CD4-positive, alpha-beta T cell (primary cell): ENCODE measurements around the gene BABAM2. TPM values are rescaled to one million over a fixed set of nuclear protein-coding genes. Genes with fewer than 3 reads are reported as not detected.

ENCODE experiments used
- ATAC-seq: fragments of 200-7000 bp; cut with Tn5 transposase; one replicate; pipeline ENCODE4 v1.10.0; 2022; ENCODE audit warnings: mild to moderate bottlenecking; ENCODE audit not compliant: poor library complexity
- CTCF ChIA-PET: fragments of 350-600 bp; sonication (Branson Sonifier 250); formaldehyde crosslinking; loops from one replicate; lab custom pipeline; 2021; ENCODE audit warnings: antibody characterized with exemption, inconsistent platforms; lab: Charles Lee
- POLR2A ChIA-PET: fragments of 350-600 bp; sonication (Branson Sonifier 250); formaldehyde crosslinking; loops from one replicate; lab custom pipeline; 2021; ENCODE audit warnings: antibody characterized with exemption, inconsistent platforms; lab: Charles Lee
- DNase-seq, 14 experiments: peaks; one replicate each; pipeline ENCODE4 v3.0.0-alpha.2; 2013 to 2020; ENCODE audit warnings: mixed read lengths in 2 of 14
- H3K27ac ChIP-seq, 2 donors: one replicate each; pipeline versions ENCODE4 v1.5.1 to v1.7.0; 2013; ENCODE audit warnings: low read length in 2 of 2, low read depth in 1 of 2, mild to moderate bottlenecking in 1 of 2
- H3K27me3 ChIP-seq, 2 experiments: 1 replicate in 1 of 2; 2 replicates in 1 of 2; pipeline versions ENCODE4 v1.6.1 to v1.7.0; 2013; ENCODE audit warnings: low read length in 2 of 2, control low read depth in 1 of 2, mild to moderate bottlenecking in 1 of 2, moderate library complexity in 1 of 2; ENCODE audit not compliant: insufficient read depth in 2 of 2, control insufficient read depth in 1 of 2
- H3K36me3 ChIP-seq: one replicate; pipeline ENCODE4 v1.6.1; 2013; ENCODE audit warnings: low read length, control low read depth; ENCODE audit not compliant: insufficient read depth
- H3K4me1 ChIP-seq: one replicate; pipeline ENCODE4 v1.6.1; 2013; ENCODE audit warnings: low read length, control low read depth; ENCODE audit not compliant: insufficient read depth
- H3K4me3 ChIP-seq: one replicate; pipeline ENCODE4 v1.5.1; 2013; ENCODE audit warnings: mild to moderate bottlenecking, low read length, moderate library complexity
- H3K9me3 ChIP-seq, 2 experiments: 1 replicate in 1 of 2; 2 replicates in 1 of 2; pipeline versions ENCODE4 v1.6.1 to v1.7.0; 2013; ENCODE audit warnings: low read length in 2 of 2, mild to moderate bottlenecking in 2 of 2, control low read depth in 1 of 2, moderate library complexity in 1 of 2; ENCODE audit not compliant: control insufficient read depth in 1 of 2, insufficient read depth in 1 of 2
- H3K27ac Mint-ChIP-seq: one replicate; pipeline ENCODE4 v1.8.0; 2020; ENCODE audit warnings: mixed read lengths
- H3K27me3 Mint-ChIP-seq: one replicate; pipeline ENCODE4 v1.8.0; 2021; ENCODE audit warnings: mixed read lengths
- H3K36me3 Mint-ChIP-seq: one replicate; pipeline ENCODE4 v1.8.0; 2021; ENCODE audit warnings: low read depth, mixed read lengths
- H3K4me1 Mint-ChIP-seq: one replicate; pipeline ENCODE4 v1.8.0; 2021; ENCODE audit warnings: low read depth, mixed read lengths
- H3K4me3 Mint-ChIP-seq: one replicate; pipeline ENCODE4 v1.8.0; 2020; ENCODE audit warnings: mild to moderate bottlenecking, mixed read lengths
- H3K9me3 Mint-ChIP-seq: one replicate; pipeline ENCODE4 v1.8.0; 2020; ENCODE audit warnings: mixed read lengths
- CTCF ChIP-seq: fragments of 200-600 bp; IDR thresholded peaks from one replicate; pipeline ENCODE4 v1.8.0; 2022; ENCODE audit warnings: antibody characterized with exemption, mild to moderate bottlenecking
- intact Hi-C, 2 experiments: fragments of 100-400 bp; cut with DNase I in 1 of 2; cut with micrococcal nuclease in 1 of 2; formaldehyde crosslinking; loops; one replicate each; pipeline versions ENCODE4 v1.15.1 to v1.9.0; 2023 to 2025; cut with DNase I, micrococcal nuclease
- total RNA-seq, 174 experiments: library from RNA in 2 of 174; stranded (reverse) in 2 of 174; gene quantifications; one replicate each; pipeline ENCODE4 v1.2.3 and lab custom pipeline; 2021 to 2026

BABAM2 gene
- total RNA-seq, 2 experiments from 2014 or later = 29.2 to 32.8 TPM

- Histone ChIP-seq H3K36me3 (no peaks in the 10 kb centered on the region), H3K4me1 (no peaks in the 10 kb centered on the region), H3K9me3 (peaks cover 0 to under 1% of the 10 kb centered on the region in 2 experiments), H3K4me3 (no peak overlapping the region), H3K27ac (no peak overlapping the region), H3K27me3 (no peaks in the 10 kb centered on the region)
- Mint-ChIP-seq H3K4me1 (no peaks in the 10 kb centered on the region), H3K27me3 (no peaks in the 10 kb centered on the region), H3K36me3 (peaks cover 49% of the 10 kb centered on the region), H3K27ac (no peak overlapping the region), H3K4me3 (no peak overlapping the region), H3K9me3 (peaks cover under 1% of the 10 kb centered on the region)
- no peak for TF ChIP-seq CTCF
- DNase-seq (no peak), ATAC-seq (no peak)
- intact Hi-C loops = no loop called here
- ChIA-PET CTCF (no interaction called here), POLR2A (no interaction called here)
Observed at GRCh38 chr2:28150236-28150915, 259.8 kb downstream of the BABAM2 start.

- Histone ChIP-seq H3K36me3 (no peaks in the 10 kb centered on the region), H3K4me3 (no peak overlapping the region), H3K9me3 (peaks cover 0 to 7% of the 10 kb centered on the region in 2 experiments), H3K4me1 (no peaks in the 10 kb centered on the region), H3K27me3 (no peaks in the 10 kb centered on the region), H3K27ac (no peak overlapping the region)
- no peak overlapping the region for H3K4me3 Mint-ChIP-seq
- H3K27ac Mint-ChIP-seq = no peak overlapping the region
- peaks cover 3% of the 10 kb centered on the region for H3K9me3 Mint-ChIP-seq
- DNase-seq (no peak), ATAC-seq (no peak)
- no peaks in the 10 kb centered on the region for H3K4me1 Mint-ChIP-seq
- no peaks in the 10 kb centered on the region for H3K27me3 Mint-ChIP-seq
- TF ChIP-seq CTCF = no peak
- intact Hi-C loops = no loop called here
- POLR2A ChIA-PET = no interaction called here
- peaks cover 52% of the 10 kb centered on the region for H3K36me3 Mint-ChIP-seq
- CTCF ChIA-PET = no interaction called here
Observed at GRCh38 chr2:28150994-28151393, 260.5 kb downstream of the BABAM2 start.

- intact Hi-C loops = no loop called here
- Mint-ChIP-seq H3K27me3 (no peaks in the 10 kb centered on the region), H3K4me3 (no peak overlapping the region), H3K9me3 (peaks cover 8% of the 10 kb centered on the region), H3K27ac (no peak overlapping the region), H3K36me3 (peaks cover 61% of the 10 kb centered on the region), H3K4me1 (no peaks in the 10 kb centered on the region)
- ATAC-seq (no peak), DNase-seq (no peak)
- no peak for TF ChIP-seq CTCF
- Histone ChIP-seq H3K36me3 (no peaks in the 10 kb centered on the region), H3K9me3 (peaks cover 0 to 9% of the 10 kb centered on the region in 2 experiments), H3K4me3 (no peak overlapping the region), H3K4me1 (no peaks in the 10 kb centered on the region), H3K27ac (no peak overlapping the region), H3K27me3 (no peaks in the 10 kb centered on the region)
- CTCF ChIA-PET = no interaction called here
- POLR2A ChIA-PET = no interaction called here
Observed at GRCh38 chr2:28152585-28153280, 262.2 kb downstream of the BABAM2 start.
